K562 (cell line): ENCODE results near the gene NMRK2. TPM values are rescaled to one million over a fixed set of nuclear protein-coding genes. Genes with fewer than 3 reads are reported as not detected.
A peak's percentile ranks its signal among the peaks of the same experiment; 100 is the strongest.

Experiments
- ARID3A ChIP-seq: IDR thresholded peaks from 2 replicates; pipeline ENCODE4 v1.6.1; 2012; ENCODE audit warnings: low read depth, low read length, improper control_type of control experiment, borderline replicate concordance
- ATF7 ChIP-seq: fragments of 450-650 bp; IDR thresholded peaks from 2 replicates; pipeline ENCODE4 v1.7.1; 2014; ENCODE audit warnings: mild to moderate bottlenecking, moderate library complexity
- CEBPG ChIP-seq, 3 experiments: fragments of 200-800 bp in 1 of 3; sonication (Bioruptor generic) in 1 of 3; sonication (generic) in 1 of 3; formaldehyde crosslinking in 1 of 3; IDR thresholded peaks in 2 of 3; conservative IDR thresholded peaks in 1 of 3; 2 replicates each; pipeline versions ENCODE4 v1.6.1 to v1.8.0; 2016 to 2022; ENCODE audit warnings: missing compliant biosample characterization in 2 of 3, missing genetic modification characterization in 2 of 3, mild to moderate bottlenecking in 1 of 3, missing genetic modification reagents in 1 of 3
- FOSL1 ChIP-seq: fragments of 200-800 bp; sonication (Bioruptor generic); conservative IDR thresholded peaks from 2 replicates; pipeline ENCODE4 v1.6.1; 2016; ENCODE audit warnings: missing genetic modification characterization, missing compliant biosample characterization
- FOXJ2 ChIP-seq: fragments of 200-800 bp; sonication (Bioruptor generic); IDR thresholded peaks from 2 replicates; pipeline ENCODE4 v1.6.1; 2016; ENCODE audit warnings: missing genetic modification characterization, missing compliant biosample characterization
- HDGF ChIP-seq: fragments of 450-650 bp; IDR thresholded peaks from 2 replicates; pipeline ENCODE4 v1.6.1; 2016
- HSF4 ChIP-seq: fragments of 250-450 bp; sonication (Bioruptor Pico); IDR thresholded peaks from 2 replicates; pipeline ENCODE4 v2.1.2; 2022; ENCODE audit warnings: mild to moderate bottlenecking, moderate library complexity, borderline replicate concordance
- LEF1 ChIP-seq: fragments of 450-650 bp; IDR thresholded peaks from 2 replicates; pipeline ENCODE4 v1.6.1; 2016; ENCODE audit warnings: mild to moderate bottlenecking
- MEF2A ChIP-seq: IDR thresholded peaks from 2 replicates; pipeline ENCODE4 v1.6.1; 2011; ENCODE audit warnings: low read depth, mild to moderate bottlenecking, low read length, moderate library complexity; ENCODE audit not compliant: control insufficient read depth
- MYC ChIP-seq, 2 experiments: fragments of 250-450 bp in 1 of 2; sonication (Bioruptor Pico) in 1 of 2; IDR thresholded peaks; 2 replicates each; pipeline versions ENCODE4 v1.5.1 to v1.6.1; 2012 to 2021; ENCODE audit warnings: low read depth in 2 of 2, borderline replicate concordance in 1 of 2, improper control_type of control experiment in 1 of 2, low read length in 1 of 2, mild to moderate bottlenecking in 1 of 2, moderate library complexity in 1 of 2
- NUFIP1 ChIP-seq: fragments of 450-650 bp; IDR thresholded peaks from 2 replicates; pipeline ENCODE4 v1.6.1; 2018; ENCODE audit not compliant: partially characterized antibody
- PTRF ChIP-seq: fragments of 450-650 bp; IDR thresholded peaks from 2 replicates; pipeline ENCODE4 v1.6.1; 2016; ENCODE audit warnings: mild to moderate bottlenecking, missing genetic modification characterization, missing compliant biosample characterization
- RB1 ChIP-seq: fragments of 450-650 bp; IDR thresholded peaks from 2 replicates; pipeline ENCODE4 v1.6.1; 2017; ENCODE audit warnings: low read depth, mild to moderate bottlenecking
- TCF15 ChIP-seq: fragments of 250-450 bp; sonication (Bioruptor Pico); IDR thresholded peaks from 2 replicates; pipeline ENCODE4 v1.8.0; 2022; ENCODE audit warnings: moderate library complexity, mild to moderate bottlenecking, inconsistent platforms
- ZFP1 ChIP-seq: fragments of 450-650 bp; formaldehyde crosslinking; IDR thresholded peaks from 2 replicates; pipeline ENCODE4 v1.4.0; 2020; ENCODE audit warnings: mild to moderate bottlenecking, mixed read lengths
- ZNF318 ChIP-seq, 2 experiments: fragments of 450-650 bp; IDR thresholded peaks; 2 replicates each; pipeline ENCODE4 v1.6.1; 2016; ENCODE audit warnings: mild to moderate bottlenecking in 2 of 2, borderline replicate concordance in 1 of 2, low read depth in 1 of 2, moderate library complexity in 1 of 2
- polyA plus RNA-seq, 8 experiments: library from polyadenylated mRNA; depleted of rRNA in 4 of 8; stranded (reverse) in 5 of 8; unstranded in 3 of 8; fragments of >200 nt; fragmentation: Nextera tagmentation in 2 of 8; fragmentation: Illumina TruSeq in 1 of 8; extraction: Ambion mirVana in 2 of 8; extraction: Trizol in 1 of 8; gene quantifications; 2 replicates each; pipeline versions ENCODE4 v1.2.1 to v1.2.3, GENCODE V29; 2011 to 2014; ENCODE audit warnings: inconsistent platforms in 1 of 8, missing spikeins in 1 of 8
- total RNA-seq, 7 experiments: library from RNA; depleted of rRNA in 6 of 7; stranded (reverse); fragments of >200 nt in 6 of 7; fragmentation: Illumina TruSeq in 2 of 7; extraction: Trizol in 2 of 7; gene quantifications; 2 replicates each; pipeline versions ENCODE4 v1.2.1 to v1.2.3, GENCODE V29; 2011 to 2021; ENCODE audit warnings: low replicate concordance in 1 of 7

NMRK2 gene
- total and polyA plus RNA-seq, 9 of the 15 experiments (the other 6 are each of a cell fraction or from before 2014, with no cell fraction given): not detected

GRCh38 chr19:3986260-3987041 is 53.6 kb downstream of the NMRK2 start (continued):
- TF ChIP-seq ATF7 (no peak), ZFP1 (CRISPR knock-in tag) (no peak), ARID3A (peak; percentile 89), MYC (IDR thresholded peaks at IDR 0.05; ENCODE audit: low read depth, low read length) (0 out of 2 replicates have a peak, but pooled peaks have one; percentile 9), MYC (CRISPR knock-in tag; IDR thresholded peaks at IDR 0.05; ENCODE audit: borderline replicate concordance, low read depth) (no peak), TCF15 (no peak), HSF4 (no peak), FOXJ2 (tag) (0 out of 2 replicates have a peak, but pooled peaks have one; percentile 41), FOSL1 (tag) (no peak; the same call in 1 of the 2 replicates), RB1 (peak; percentile 47; the same call in 1 of the 2 replicates), ZNF318 (IDR thresholded peaks at IDR 0.05; ENCODE audit: borderline replicate concordance in 1 of 2, low read depth in 1 of 2) (no peak), NUFIP1 (no peak), MEF2A (no peak), HDGF (no peak), PTRF (tag) (no peak), CEBPG (CRISPR knock-in tag; IDR thresholded peaks at IDR 0.05) (0 out of 2 replicates have a peak, but pooled peaks have one; percentile 33), CEBPG (tag; conservative IDR thresholded peaks at IDR 0.05 in 1 of 2, IDR thresholded peaks at IDR 0.05 in 1 of 2) (peak in 1 of 2 experiments; percentile 52; a peak in 1 of 4 replicates), LEF1 (peak; percentile 75)
